Muscle layer of duodenum (tissue), 2 donors: Measurements from ENCODE around the gene FMN2.
"Not testable (repeated sequence)": the region's sequence is repeated elsewhere in the genome, so short reads cannot be mapped to it uniquely, and the experiment has no call there.

ENCODE experiments used
- H3K27ac ChIP-seq: one replicate; pipeline ENCODE4 v1.7.0; 2013; ENCODE audit warnings: mild to moderate bottlenecking, low read length
- H3K27me3 ChIP-seq: one replicate; pipeline ENCODE4 v1.7.0; 2013; ENCODE audit warnings: low read depth, mild to moderate bottlenecking, control low read depth, low read length
- H3K36me3 ChIP-seq, 2 donors: one replicate each; pipeline ENCODE4 v1.7.0; 2013; ENCODE audit warnings: low read length in 2 of 2, control low read depth in 1 of 2, mild to moderate bottlenecking in 1 of 2; ENCODE audit not compliant: insufficient read depth in 2 of 2, control insufficient read depth in 1 of 2
- H3K4me1 ChIP-seq, 2 donors: one replicate each; pipeline ENCODE4 v1.7.0; 2013; ENCODE audit warnings: low read length in 2 of 2, mild to moderate bottlenecking in 2 of 2, control low read depth in 1 of 2, moderate library complexity in 1 of 2; ENCODE audit not compliant: insufficient read depth in 2 of 2, control insufficient read depth in 1 of 2
- H3K4me3 ChIP-seq, 2 donors: one replicate each; pipeline ENCODE4 v1.7.0; 2013; ENCODE audit warnings: low read length in 2 of 2, low read depth in 1 of 2, mild to moderate bottlenecking in 1 of 2
- H3K9me3 ChIP-seq, 2 donors: one replicate each; pipeline ENCODE4 v1.7.0; 2013; ENCODE audit warnings: low read length in 2 of 2, control low read depth in 1 of 2, mild to moderate bottlenecking in 1 of 2; ENCODE audit not compliant: control insufficient read depth in 1 of 2
- donor health status: healthy.

FMN2 gene

GRCh38 chr1:240319998-240320397 is 228.3 kb downstream of the FMN2 start:
- Histone ChIP-seq H3K27me3 (no peaks in the 10 kb centered on the region), H3K36me3 (no peaks in the 10 kb centered on the region)

GRCh38 chr1:240320659-240321058 is 229.0 kb downstream of the FMN2 start:
- Histone ChIP-seq H3K27ac (no peak overlapping the region), H3K27me3 (no peaks in the 10 kb centered on the region), H3K4me3 (no peak overlapping the region), H3K36me3 (no peaks in the 10 kb centered on the region), H3K4me1 (no peaks in the 10 kb centered on the region), H3K9me3 (no peaks in the 10 kb centered on the region)

More at GRCh38 chr1:240319998-240320397, 228.3 kb downstream of the FMN2 start:
- Histone ChIP-seq H3K4me1 (no peaks in the 10 kb centered on the region), H3K9me3 (no peaks in the 10 kb centered on the region), H3K4me3 (no peak overlapping the region), H3K27ac (no peak overlapping the region)

- Histone ChIP-seq H3K36me3 (no peaks in the 10 kb centered on the region), H3K27ac (no peak overlapping the region), H3K4me3 (no peak overlapping the region), H3K9me3 (no peaks in the 10 kb centered on the region), H3K27me3 (no peaks in the 10 kb centered on the region), H3K4me1 (no peaks in the 10 kb centered on the region)
Observed at GRCh38 chr1:240322943-240323342, 231.3 kb downstream of the FMN2 start.

GRCh38 chr1:240328382-240328781 is 236.7 kb downstream of the FMN2 start:
- not testable (repeated sequence) for H3K27me3 ChIP-seq, H3K9me3 ChIP-seq, H3K4me1 ChIP-seq, H3K27ac ChIP-seq, H3K36me3 ChIP-seq, H3K4me3 ChIP-seq

GRCh38 chr1:240329443-240329842 is 237.8 kb downstream of the FMN2 start:
- H3K27me3 ChIP-seq, result no peaks in the 10 kb centered on the region
- no peaks in the 10 kb centered on the region for H3K36me3 ChIP-seq
- no peaks in the 10 kb centered on the region for H3K4me1 ChIP-seq
- H3K27ac ChIP-seq, result no peak overlapping the region
- no peaks in the 10 kb centered on the region for H3K9me3 ChIP-seq
- H3K4me3 ChIP-seq, result no peak overlapping the region

- Histone ChIP-seq H3K4me3 (no peak overlapping the region), H3K27ac (no peak overlapping the region), H3K9me3 (no peaks in the 10 kb centered on the region), H3K4me1 (no peaks in the 10 kb centered on the region), H3K36me3 (no peaks in the 10 kb centered on the region), H3K27me3 (no peaks in the 10 kb centered on the region)
Observed at GRCh38 chr1:240332672-240333071, 241.0 kb downstream of the FMN2 start.

- H3K36me3 ChIP-seq, result no peaks in the 10 kb centered on the region
- no peak overlapping the region for H3K4me3 ChIP-seq
- H3K9me3 ChIP-seq, result no peaks in the 10 kb centered on the region
- H3K27ac ChIP-seq, result peak overlapping the region; percentile 36
- H3K27me3 ChIP-seq, result no peaks in the 10 kb centered on the region
- no peaks in the 10 kb centered on the region for H3K4me1 ChIP-seq
Observed at GRCh38 chr1:240337781-240338180, 246.1 kb downstream of the FMN2 start.

GRCh38 chr1:240338837-240339236 is 247.2 kb downstream of the FMN2 start:
- no peaks in the 10 kb centered on the region for H3K27me3 ChIP-seq

GRCh38 chr1:240341365-240342250 is 249.9 kb downstream of the FMN2 start:
- no peaks in the 10 kb centered on the region for H3K27me3 ChIP-seq
- no peak overlapping the region for H3K4me3 ChIP-seq
- no peak overlapping the region for H3K27ac ChIP-seq
- no peaks in the 10 kb centered on the region for H3K36me3 ChIP-seq
- no peaks in the 10 kb centered on the region for H3K9me3 ChIP-seq
- peaks cover 0 to 9% of the 10 kb centered on the region in 2 donors for H3K4me1 ChIP-seq

More at GRCh38 chr1:240338837-240339236, 247.2 kb downstream of the FMN2 start:
- Histone ChIP-seq H3K27ac (no peak overlapping the region), H3K4me3 (no peak overlapping the region), H3K36me3 (no peaks in the 10 kb centered on the region), H3K4me1 (peaks cover 0 to 9% of the 10 kb centered on the region in 2 donors), H3K9me3 (no peaks in the 10 kb centered on the region)

GRCh38 chr1:240342251-240342625 is 250.6 kb downstream of the FMN2 start:
- Histone ChIP-seq H3K27ac (no peak overlapping the region), H3K27me3 (no peaks in the 10 kb centered on the region), H3K36me3 (no peaks in the 10 kb centered on the region), H3K9me3 (no peaks in the 10 kb centered on the region), H3K4me3 (no peak overlapping the region), H3K4me1 (peaks cover 0 to 9% of the 10 kb centered on the region in 2 donors)

- Histone ChIP-seq H3K4me1 (peaks cover 0 to 9% of the 10 kb centered on the region in 2 donors), H3K27me3 (no peaks in the 10 kb centered on the region), H3K27ac (peak overlapping the region; percentile 14), H3K36me3 (no peaks in the 10 kb centered on the region), H3K9me3 (no peaks in the 10 kb centered on the region), H3K4me3 (no peak overlapping the region)
Observed at GRCh38 chr1:240343045-240343444, 251.4 kb downstream of the FMN2 start.

GRCh38 chr1:240343966-240344365 is 252.3 kb downstream of the FMN2 start:
- Histone ChIP-seq H3K4me3 (no peak overlapping the region), H3K27me3 (no peaks in the 10 kb centered on the region), H3K9me3 (no peaks in the 10 kb centered on the region), H3K36me3 (no peaks in the 10 kb centered on the region), H3K27ac (no peak overlapping the region), H3K4me1 (peaks cover 0 to 9% of the 10 kb centered on the region in 2 donors)
